Inflammatory macrophage treated with lipopolysaccharide for 4 hours (primary cell): ENCODE measurements around the gene ANP32B.
"Not testable (repeated sequence)": the region's sequence is repeated elsewhere in the genome, so short reads cannot be mapped to it uniquely, and the experiment has no call there.

Experiments used
- DNase-seq: peaks from one replicate; pipeline ENCODE4 v3.0.0-alpha.2; 2020

Gene ANP32B

DNA sequence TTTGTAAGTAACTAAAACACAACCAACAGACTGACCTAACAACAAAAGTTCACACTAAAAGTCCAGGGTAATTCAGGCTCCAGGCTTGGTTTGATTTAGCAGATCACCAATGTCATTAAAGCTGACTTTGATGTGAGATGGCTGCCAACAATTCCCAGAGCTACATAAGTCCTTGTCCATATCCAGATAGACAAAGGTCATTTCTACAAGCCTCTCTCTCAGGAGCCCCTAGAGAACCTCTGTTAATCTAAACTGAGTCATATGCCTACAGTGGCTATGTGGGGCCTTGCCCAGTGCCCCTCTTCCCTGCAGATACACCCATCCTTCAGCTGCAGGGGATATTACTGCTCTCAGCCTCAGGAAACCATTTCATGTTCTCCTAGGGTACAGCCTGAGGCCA is 18.2 kb upstream of the ANP32B start:
- DNase-seq, result no peak

- no peak for DNase-seq
Measured at GRCh38 chr9:97966493-97966892, 16.6 kb upstream of the ANP32B start.

DNA sequence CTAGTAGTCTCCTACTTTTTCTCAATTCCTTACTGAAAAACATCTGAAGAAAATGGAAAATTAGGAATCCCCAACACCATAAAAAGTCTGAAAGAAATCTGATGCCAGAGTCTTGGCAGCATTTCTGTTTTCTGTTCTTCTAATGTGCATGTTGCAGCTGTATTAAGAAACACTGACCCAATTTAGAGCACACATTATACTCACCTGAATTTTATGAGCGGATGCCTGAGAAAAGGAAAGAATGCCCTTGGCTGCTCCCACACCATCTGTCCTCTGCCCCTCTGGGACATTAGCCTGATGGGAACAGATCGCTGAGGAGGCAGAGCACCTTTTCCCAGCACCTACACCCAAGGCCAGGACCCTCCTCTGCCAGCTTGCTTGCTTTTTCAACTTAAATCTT is 14.1 kb upstream of the ANP32B start:
- DNase-seq, result no peak

DNA sequence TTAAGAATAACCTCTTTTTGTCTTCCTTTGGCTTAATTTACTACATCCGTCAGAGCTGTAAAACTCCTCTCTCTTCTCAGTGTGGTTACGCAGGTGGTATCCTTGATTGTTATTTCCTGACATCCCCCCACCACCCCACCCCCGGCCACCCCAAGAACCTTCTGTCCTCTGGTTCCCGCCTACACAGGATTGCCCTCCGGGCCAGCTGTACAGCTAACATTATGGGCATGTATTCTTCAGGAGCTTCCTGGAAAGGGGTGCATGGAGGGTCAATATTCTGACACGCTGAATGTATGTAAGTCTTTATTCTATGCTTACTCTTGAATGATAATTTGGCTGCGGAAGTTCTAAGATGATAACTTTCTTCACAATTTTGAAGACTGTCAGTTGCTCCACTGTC is 13.0 kb upstream of the ANP32B start:
- no peak for DNase-seq

DNA sequence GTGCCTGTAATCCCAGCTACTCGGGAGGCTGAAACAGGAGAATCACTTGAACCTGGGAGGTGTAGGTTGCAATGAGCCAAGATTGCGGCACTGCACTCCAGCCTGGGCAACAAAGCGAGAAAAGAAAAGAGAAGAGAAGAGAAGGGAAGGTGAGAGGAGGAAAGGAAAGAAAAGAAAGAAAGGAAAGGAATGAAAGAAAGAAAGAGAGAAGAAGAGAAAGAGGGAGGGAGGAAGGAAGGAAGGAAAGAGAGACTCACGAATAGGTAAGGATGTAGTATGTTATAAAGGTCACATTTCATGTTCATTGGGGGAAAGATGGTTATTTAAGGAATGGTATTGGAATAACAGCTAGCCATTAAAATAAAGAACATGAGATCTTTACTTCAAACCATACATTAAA is 10.4 kb upstream of the ANP32B start:
- no peak for DNase-seq

GRCh38 chr9:97975376-97975775 is 7.8 kb upstream of the ANP32B start:
- DNase-seq, result no peak

DNA sequence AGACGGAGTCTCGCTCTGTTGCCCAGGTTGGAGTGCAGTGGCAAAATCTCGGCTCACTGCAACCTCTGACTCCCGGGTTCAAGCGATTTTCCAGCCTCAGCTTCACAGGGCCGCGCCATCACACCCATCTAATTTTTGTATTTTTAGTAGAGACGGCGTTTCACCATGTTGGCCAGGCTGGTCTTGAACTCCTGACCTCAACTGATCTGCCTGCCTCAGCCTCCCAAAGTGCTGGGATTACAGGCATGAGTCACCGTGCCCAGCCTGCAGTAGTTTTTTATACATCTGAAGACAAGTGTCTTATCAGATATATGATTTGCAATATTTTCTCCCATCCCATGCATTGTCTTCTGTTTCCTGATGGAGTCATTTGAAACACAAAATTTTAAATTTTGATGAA is 6.5 kb upstream of the ANP32B start:
- not testable (repeated sequence) for DNase-seq

- no peak for DNase-seq
Measured at GRCh38 chr9:97978371-97979130, 4.6 kb upstream of the ANP32B start.

DNA sequence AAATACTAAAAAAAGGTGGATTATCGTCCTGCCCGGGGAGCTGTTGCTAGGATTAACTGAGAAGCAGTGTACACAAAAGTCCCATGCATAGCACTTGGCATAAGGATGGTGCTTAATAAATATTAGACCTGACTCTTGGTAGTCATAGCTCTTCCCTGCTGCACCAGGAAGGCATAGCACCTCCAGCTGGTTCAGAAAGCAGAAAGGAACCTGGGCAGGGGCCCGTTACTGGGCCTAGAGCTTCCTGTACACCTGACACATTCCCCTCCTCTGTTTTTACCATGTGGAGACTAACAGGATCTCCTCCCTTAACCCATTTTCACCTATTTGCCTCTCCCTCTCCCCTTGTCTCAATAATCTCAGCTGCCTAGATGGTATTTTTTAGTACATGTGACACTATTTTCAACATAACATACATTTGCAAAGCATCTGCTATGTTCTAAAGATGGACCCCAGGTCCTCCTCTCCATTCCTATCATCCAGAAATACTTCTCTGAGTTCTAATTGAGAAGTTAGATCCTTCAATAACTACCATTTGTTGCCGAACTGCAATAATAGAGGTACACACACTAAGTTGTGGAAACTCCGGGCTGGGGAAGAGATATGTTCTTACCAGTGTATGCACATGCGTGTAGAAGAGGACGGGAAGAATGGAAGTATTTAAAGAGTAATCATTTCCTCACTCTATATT is 3.2 kb upstream of the ANP32B start:
- DNase-seq, result no peak

GRCh38 chr9:97980479-97980803 is 2.7 kb upstream of the ANP32B start:
- DNase-seq, result peak; percentile 7

GRCh38 chr9:97980918-97981845 is 2.0 kb upstream of the ANP32B start:
- DNase-seq, result no peak

DNA sequence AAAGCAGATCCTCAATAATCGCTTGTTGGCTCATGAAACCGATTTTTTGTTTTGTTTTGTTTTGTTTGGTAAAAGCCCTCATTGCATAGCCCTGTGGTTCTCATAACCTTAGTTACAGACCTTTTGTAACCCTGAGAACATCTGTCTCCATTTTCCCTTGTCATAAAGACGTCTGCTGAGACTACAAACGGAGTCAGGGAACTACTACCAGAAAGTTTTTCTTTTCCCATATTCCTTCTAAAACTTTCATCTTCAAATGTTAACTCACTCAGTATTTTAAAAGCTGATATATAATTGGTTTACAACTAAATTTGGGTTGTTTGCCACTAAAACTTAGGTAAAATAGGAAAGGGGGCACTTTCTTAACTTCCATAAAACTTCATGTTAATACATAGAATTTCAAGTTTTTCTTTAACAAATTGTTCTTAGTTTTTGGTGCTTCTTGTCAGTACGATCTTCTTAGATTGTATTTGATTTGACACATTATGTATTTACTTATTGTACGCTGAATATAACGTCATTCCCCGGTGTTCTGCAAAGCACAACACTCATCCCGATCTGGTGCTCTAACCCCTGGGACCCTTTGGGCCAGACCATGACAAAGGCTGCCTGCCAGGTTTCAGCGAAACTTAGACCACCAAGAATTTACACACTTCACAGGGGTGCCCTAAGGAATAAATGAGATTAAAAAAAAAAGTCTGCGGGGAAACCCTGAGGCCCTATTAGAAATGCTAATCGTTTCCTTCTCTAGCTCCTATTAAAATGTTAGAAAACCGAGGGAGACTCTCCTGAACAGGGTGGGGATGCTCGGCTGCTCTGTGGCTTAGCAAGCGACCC is 1.1 kb upstream of the ANP32B start:
- DNase-seq, result no peak

GRCh38 chr9:97983589-97984187 is 547 bp downstream of the ANP32B start:
- peak; percentile 62 for DNase-seq

DNA sequence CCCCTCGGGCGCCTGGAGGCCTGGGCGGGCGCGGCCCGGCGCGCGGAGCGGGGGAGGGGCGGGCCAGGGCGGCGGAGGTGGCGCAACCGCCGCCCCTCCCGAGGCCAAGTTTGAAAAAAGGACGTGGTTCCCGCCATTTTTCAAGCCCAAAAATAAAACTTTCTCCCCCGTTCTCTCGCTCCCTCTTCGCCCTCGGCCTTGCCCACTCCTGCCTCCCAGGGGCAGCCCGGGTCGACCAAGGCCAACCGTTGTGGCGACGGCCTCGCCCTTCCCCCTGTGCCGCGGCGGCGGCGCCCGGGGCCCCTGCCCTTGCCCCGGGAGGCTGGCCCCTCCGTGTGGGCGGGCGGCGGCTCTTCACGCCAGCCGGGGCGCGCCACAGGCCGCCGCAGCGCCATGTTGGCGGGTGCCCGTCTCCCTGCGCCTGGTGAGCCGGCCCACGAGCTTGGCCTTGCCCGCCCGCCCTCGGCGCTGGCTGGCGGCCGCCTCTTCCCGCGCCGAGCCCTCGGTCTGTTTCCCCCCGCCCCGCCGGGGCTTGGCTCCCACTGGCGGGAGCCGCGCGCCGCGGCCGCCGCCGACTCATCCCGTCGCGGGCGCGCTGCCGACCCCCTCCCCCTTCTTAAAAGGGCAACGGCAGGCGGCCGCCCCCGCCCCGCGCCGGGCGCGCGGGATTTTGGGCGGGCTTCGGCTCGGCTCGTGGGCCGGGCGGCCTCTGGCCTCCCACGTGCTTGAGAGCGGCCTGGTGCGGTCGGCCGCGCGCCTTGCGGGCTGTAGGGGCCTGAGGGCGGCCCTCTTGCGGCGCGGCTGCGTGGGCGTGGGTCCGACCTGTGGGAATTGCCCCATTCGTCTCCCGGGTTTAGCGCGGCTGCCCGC is 1.3 kb downstream of the ANP32B start:
- peak; percentile 81 for DNase-seq

GRCh38 chr9:97985058-97985861 is 2.1 kb downstream of the ANP32B start:
- DNase-seq, result peak; percentile 2

- DNase-seq, result no peak
Measured at GRCh38 chr9:97987487-97987886, 4.3 kb downstream of the ANP32B start.

- DNase-seq, result no peak
Measured at GRCh38 chr9:97990259-97990658, 7.1 kb downstream of the ANP32B start.

- no peak for DNase-seq
Measured at GRCh38 chr9:97991818-97992217, 8.7 kb downstream of the ANP32B start.

DNA sequence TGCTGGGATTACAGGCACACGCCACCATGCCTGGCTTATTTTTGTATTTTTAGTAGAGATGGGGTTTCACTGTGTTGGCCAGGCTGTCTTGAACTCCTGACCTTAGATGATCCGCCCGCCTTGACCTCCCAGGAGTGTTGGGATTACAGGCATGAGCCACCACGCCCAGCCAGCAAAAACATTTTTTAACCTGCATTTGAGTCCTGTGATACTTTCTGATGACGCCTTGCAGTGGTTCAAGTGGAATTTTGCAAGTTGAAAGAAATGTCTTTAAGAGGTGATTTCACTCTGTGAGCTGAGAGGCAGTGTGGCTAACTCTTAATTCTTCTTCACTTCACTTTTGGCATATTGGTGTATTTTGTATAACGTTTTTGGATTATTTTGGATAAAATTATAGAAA is 9.1 kb downstream of the ANP32B start:
- no peak for DNase-seq

GRCh38 chr9:97993000-97993399 is 9.9 kb downstream of the ANP32B start:
- DNase-seq, result peak; percentile 38
